Measurements from ENCODE around the gene RNF220.

DNA sequence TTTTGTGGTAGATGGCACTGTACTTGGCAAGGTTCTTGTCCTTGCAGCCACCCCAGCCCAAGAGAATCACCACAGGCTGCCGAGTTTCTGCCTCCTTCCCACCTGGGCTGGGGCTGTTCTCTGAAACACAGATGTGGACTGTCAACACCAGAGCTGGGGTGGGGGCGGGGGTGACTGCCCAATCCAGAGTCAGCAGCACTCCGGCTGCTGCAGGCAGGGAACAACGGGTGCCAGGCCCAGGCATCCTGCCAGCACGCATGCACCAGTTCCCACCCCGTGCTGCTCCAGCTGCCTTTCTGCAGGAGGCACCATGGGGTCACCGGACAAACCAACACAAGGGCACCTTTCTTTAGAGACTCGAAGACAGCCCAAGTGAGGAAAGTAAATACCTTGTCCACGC is 255.1 kb downstream of the RNF220 start:
- TF ChIP-seq POLR2A (IDR thresholded peaks at IDR 0.05) (peak; percentile 77), CTCF (IDR thresholded peaks at IDR 0.05) (peak in 1 of 4 donors; percentile 6)
